Inferior parietal cortex (tissue), 1 donor: Measurements from ENCODE around the gene ARHGEF4.
"Not testable (repeated sequence)": the region's sequence is repeated elsewhere in the genome, so short reads cannot be mapped to it uniquely, and the experiment has no call there.

Source experiments
- DNase-seq: peaks from one replicate; pipeline ENCODE4 v3.0.0-alpha.2; 2016; ENCODE audit errors: extremely low spot score

Gene ARHGEF4

GRCh38 chr2:130976591-130977237, 140.0 kb downstream of the ARHGEF4 start:
- no peak for DNase-seq

GRCh38 chr2:130977461-130978050, 140.8 kb downstream of the ARHGEF4 start:
- DNase-seq, result no peak

- no peak for DNase-seq
Observed at GRCh38 chr2:130981667-130982066, 145.0 kb downstream of the ARHGEF4 start.

GRCh38 chr2:130985206-130985780, 148.6 kb downstream of the ARHGEF4 start:
- no peak for DNase-seq

GRCh38 chr2:130985831-130986649, 149.3 kb downstream of the ARHGEF4 start:
- DNase-seq, result no peak

GRCh38 chr2:130986890-130987493, 150.3 kb downstream of the ARHGEF4 start:
- no peak for DNase-seq

GRCh38 chr2:130987519-130988425, 151.1 kb downstream of the ARHGEF4 start:
- DNase-seq, result no peak

- DNase-seq, result not testable (repeated sequence)
Observed at GRCh38 chr2:130991446-130991845, 154.7 kb downstream of the ARHGEF4 start.

- not testable (repeated sequence) for DNase-seq
Observed at GRCh38 chr2:130992003-130992402, 155.3 kb downstream of the ARHGEF4 start.

GRCh38 chr2:130996691-130997090, 160.0 kb downstream of the ARHGEF4 start:
- DNase-seq, result no peak

- DNase-seq, result no peak
Observed at GRCh38 chr2:130997198-130997597, 160.5 kb downstream of the ARHGEF4 start.

- no peak for DNase-seq
Observed at GRCh38 chr2:130998561-130998960, 161.8 kb downstream of the ARHGEF4 start.

GRCh38 chr2:131004446-131005209, 167.9 kb downstream of the ARHGEF4 start:
- DNase-seq, result no peak

- no peak for DNase-seq
Observed at GRCh38 chr2:131005216-131005935, 168.7 kb downstream of the ARHGEF4 start.

GRCh38 chr2:131006561-131006960, 169.8 kb downstream of the ARHGEF4 start:
- no peak for DNase-seq

GRCh38 chr2:131008967-131009366, 172.3 kb downstream of the ARHGEF4 start:
- DNase-seq, result no peak

- DNase-seq, result no peak
Observed at GRCh38 chr2:131009713-131010475, 173.2 kb downstream of the ARHGEF4 start.

- DNase-seq, result no peak
Observed at GRCh38 chr2:131010566-131010965, 173.9 kb downstream of the ARHGEF4 start.

- DNase-seq, result no peak
Observed at GRCh38 chr2:131011486-131011885, 174.8 kb downstream of the ARHGEF4 start.
